Ovary (tissue), 9 donors: Measurements from ENCODE around the gene CAPN5. TPM values are rescaled to one million over a fixed set of nuclear protein-coding genes. Genes with fewer than 3 reads are reported as not detected.

Experiments
- DNase-seq, 5 donors: peaks; one replicate each; pipeline ENCODE4 v3.0.0-alpha.2; 2019 to 2020
- H3K27ac ChIP-seq, 2 donors: fragments of 200-600 bp; one replicate each; pipeline versions ENCODE4 v1.5.1 to v1.8.0; 2019 to 2022
- H3K27me3 ChIP-seq: fragments of 200-600 bp; one replicate; pipeline ENCODE4 v1.8.0; 2022
- H3K36me3 ChIP-seq: fragments of 200-600 bp; sonication (generic); one replicate; pipeline ENCODE4 v1.5.1; 2019
- H3K4me1 ChIP-seq: one replicate; pipeline ENCODE4 v1.8.1; 2013; ENCODE audit warnings: mild to moderate bottlenecking, moderate library complexity; ENCODE audit not compliant: insufficient read depth
- H3K4me3 ChIP-seq: fragments of 200-600 bp; sonication (generic); one replicate; pipeline ENCODE4 v1.5.1; 2017
- H3K9me3 ChIP-seq, 2 donors: fragments of 200-600 bp in 1 of 2; sonication (generic) in 1 of 2; one replicate each; pipeline versions ENCODE4 v1.5.1 to v1.8.1; 2013 to 2019; ENCODE audit warnings: mild to moderate bottlenecking in 1 of 2, moderate library complexity in 1 of 2
- CTCF ChIP-seq, 3 donors: fragments of 450-650 bp in 2 of 3; fragments of 200-600 bp in 1 of 3; IDR thresholded peaks; one replicate each; pipeline versions ENCODE4 v1.5.1 to v1.8.0; 2016 to 2022; ENCODE audit warnings: antibody characterized with exemption in 3 of 3, mild to moderate bottlenecking in 1 of 3
- EP300 ChIP-seq: sonication (generic); formaldehyde crosslinking; IDR thresholded peaks from one replicate; pipeline ENCODE4 v1.6.1; 2017; ENCODE audit warnings: antibody characterized with exemption
- POLR2A ChIP-seq: fragments of 450-650 bp; IDR thresholded peaks from one replicate; pipeline ENCODE4 v1.6.1; 2017; ENCODE audit warnings: antibody characterized with exemption, mild to moderate bottlenecking, moderate library complexity
- WGBS, 3 donors: extraction: QIAGEN DNeasy Blood & Tissue Kit in 1 of 3; methylation state at CpG; one replicate each; pipeline versions ENCODE4 v1.1.5 to v1.1.7; 2013 to 2017; 5-methylcytosine and 5-hydroxymethylcytosine counted together
- intact Hi-C, 4 donors: fragments of 100-400 bp; cut with DNase I; formaldehyde crosslinking; loops; one replicate each; pipeline versions ENCODE4 v1.11.0 to v1.15.1; 2022 to 2023
- polyA plus RNA-seq, 2 donors: library from polyadenylated mRNA; stranded (reverse); fragments of 200-250 nt in 1 of 2; fragments of 350-450 nt in 1 of 2; fragmentation: Illumina TruSeq in 1 of 2; extraction: RNeasy Lipid Tissue Mini Kit (QIAGEN cat#74804) in 1 of 2; gene quantifications; one replicate each; pipeline ENCODE4 v1.2.3, GENCODE V29; 2013 to 2014
- total RNA-seq, 7 donors: library from RNA; depleted of rRNA in 2 of 7; stranded (reverse); fragments of >200 nt in 2 of 7; fragmentation: NEBNext Ultra II Directional in 3 of 7; extraction: Animal tissue kit (Norgen Biotek cat#: 25700) in 3 of 7; gene quantifications; one replicate each; pipeline versions ENCODE4 v1.1.0 to v1.2.4, GENCODE V29; 2016 to 2023
- donor health status: DM: no; HTN: no; CAD: no; lungs with moderate emphysema.
- donor health status: DM: no; HTN: no; CAD: no.
- donor health status: Bipolar disorder and iron deficiency.
- donor health status: DM: yes; HTN: yes; CAD: no.
- donor health status: DM: no; HTN: no; CAD: no.
- donor health status: DM: yes; HTN: yes; CAD: no.

CAPN5 gene
- total and polyA plus RNA-seq, 9 donors = 3.0 to 82.2 (median 21.3) TPM

DNA sequence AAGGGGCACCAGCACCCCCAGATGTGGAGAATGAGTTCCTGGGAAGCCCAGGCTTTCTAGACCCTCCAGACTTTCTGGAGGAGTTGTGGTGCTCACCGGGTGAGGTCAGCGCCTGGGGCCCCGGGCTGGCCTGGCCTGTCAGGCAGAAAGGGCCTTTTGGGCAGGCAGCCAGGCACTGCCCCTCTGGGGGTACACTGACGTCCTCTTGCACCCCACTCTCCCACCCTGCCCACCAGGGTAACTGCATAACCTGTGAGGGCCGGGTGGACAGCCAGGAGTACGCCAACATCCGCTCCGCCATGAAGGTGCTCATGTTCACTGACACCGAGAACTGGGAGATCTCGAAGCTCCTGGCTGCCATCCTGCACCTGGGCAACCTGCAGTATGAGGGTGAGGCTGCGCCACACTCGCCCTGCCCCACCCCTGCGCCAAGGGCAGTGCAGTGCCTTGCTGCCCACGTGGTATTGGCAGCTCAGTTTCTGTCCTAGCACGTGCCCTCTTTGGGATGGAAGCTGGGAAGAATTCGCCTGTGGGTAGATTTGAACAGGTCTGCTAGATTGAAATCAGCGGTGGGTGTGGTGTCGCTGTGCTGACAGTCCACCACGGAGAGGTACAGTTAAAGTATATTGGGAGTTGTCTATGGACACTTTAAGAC lies 91.4 kb downstream of the CAPN5 start:
- TF ChIP-seq POLR2A (no peak), EP300 (no peak), CTCF (IDR thresholded peaks at IDR 0.05) (no peak)
- H3K4me1 ChIP-seq = peaks cover under 1% of the 10 kb centered on the region
- H3K9me3 ChIP-seq = no peaks in the 10 kb centered on the region
- H3K36me3 ChIP-seq = no peaks in the 10 kb centered on the region
- DNase-seq = no peak
- intact Hi-C loops = no loop called here
- H3K4me3 ChIP-seq = no peak overlapping the region
- no peak overlapping the region for H3K27ac ChIP-seq
- 84 to 89% (median 89%) methylated on average over 19 of the region's 19 CpGs for WGBS, 3 donors
- no peaks in the 10 kb centered on the region for H3K27me3 ChIP-seq

DNA sequence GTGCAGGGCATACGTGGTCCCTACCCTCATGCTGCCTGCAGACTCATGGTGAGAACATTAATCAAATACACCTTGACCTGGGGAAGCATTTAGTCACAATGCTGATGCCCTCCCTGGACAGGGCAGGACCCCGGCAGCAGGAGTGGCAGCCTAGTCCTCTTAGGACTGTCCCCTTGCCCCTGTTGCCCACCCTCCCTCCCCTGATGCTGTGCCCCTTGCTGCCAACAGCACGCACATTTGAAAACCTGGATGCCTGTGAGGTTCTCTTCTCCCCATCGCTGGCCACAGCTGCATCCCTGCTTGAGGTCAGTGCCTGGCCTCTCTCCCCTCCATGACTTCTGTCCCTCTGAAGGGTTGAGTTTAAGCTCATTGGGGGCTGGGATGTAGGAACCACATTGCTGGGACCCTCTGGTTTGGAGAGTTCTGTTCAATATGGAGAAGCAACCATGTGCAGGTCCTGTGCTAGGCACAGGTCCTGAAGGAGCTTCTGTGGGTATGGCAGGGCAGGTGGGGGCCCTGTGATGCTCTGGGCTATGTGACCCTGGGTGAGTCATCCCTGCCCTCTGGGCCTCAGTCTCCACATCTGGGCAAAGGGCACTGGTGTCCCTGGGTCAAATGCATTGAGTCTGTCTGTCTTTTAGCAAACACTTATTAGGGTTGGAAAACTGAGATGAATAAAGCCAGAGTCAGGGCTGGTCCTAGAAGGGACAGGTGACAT lies 92.6 kb downstream of the CAPN5 start:
- H3K4me1 ChIP-seq = no peaks in the 10 kb centered on the region
- WGBS, 3 donors = 82 to 92% (median 88%) methylated on average over 4 of the region's 4 CpGs
- no peak for DNase-seq
- no peak overlapping the region for H3K27ac ChIP-seq
- TF ChIP-seq EP300 (no peak), CTCF (IDR thresholded peaks at IDR 0.05) (no peak)
- H3K4me3 ChIP-seq = no peak overlapping the region
- no peaks in the 10 kb centered on the region for H3K36me3 ChIP-seq
- intact Hi-C loops = no loop called here
- H3K27me3 ChIP-seq = no peaks in the 10 kb centered on the region
- H3K9me3 ChIP-seq = no peaks in the 10 kb centered on the region

GRCh38 chr11:77159937-77160495 lies 93.2 kb downstream of the CAPN5 start:
- H3K27me3 ChIP-seq = no peaks in the 10 kb centered on the region
- intact Hi-C loops = no loop called here
- no peaks in the 10 kb centered on the region for H3K36me3 ChIP-seq
- no peak for TF ChIP-seq EP300
- no peak for TF ChIP-seq POLR2A
- no peak for TF ChIP-seq CTCF (IDR thresholded peaks at IDR 0.05)
- DNase-seq = no peak
- H3K9me3 ChIP-seq = no peaks in the 10 kb centered on the region
- no peak overlapping the region for H3K27ac ChIP-seq
- no peaks in the 10 kb centered on the region for H3K4me1 ChIP-seq
- H3K4me3 ChIP-seq = no peak overlapping the region
- WGBS, 3 donors = 89 to 93% (median 91%) methylated on average over 20 of the region's 20 CpGs

GRCh38 chr11:77163271-77163670 lies 96.5 kb downstream of the CAPN5 start:
- H3K27ac ChIP-seq = no peak overlapping the region
- no peaks in the 10 kb centered on the region for H3K9me3 ChIP-seq
- H3K27me3 ChIP-seq = no peaks in the 10 kb centered on the region
- no peak for DNase-seq
- H3K4me3 ChIP-seq = no peak overlapping the region
- intact Hi-C loops = no loop called here
- no peaks in the 10 kb centered on the region for H3K4me1 ChIP-seq
- 89 to 94% (median 92%) methylated on average over 6 of the region's 6 CpGs for WGBS, 3 donors
- no peak for TF ChIP-seq POLR2A
- no peak for TF ChIP-seq CTCF (IDR thresholded peaks at IDR 0.05)
- TF ChIP-seq EP300 = no peak
- H3K36me3 ChIP-seq = no peaks in the 10 kb centered on the region
